GM12878 (cell line): Measurements from ENCODE around the gene NFATC2. TPM values are rescaled to one million over a fixed set of nuclear protein-coding genes. Genes with fewer than 3 reads are reported as not detected.

Experiments used
- ATAC-seq: fragments of 200-7000 bp; cut with Tn5 transposase; 3 replicates; pipeline ENCODE4 v1.9.1; 2020; ENCODE audit warnings: mild to moderate bottlenecking, moderate library complexity
- BruUV-seq: library from RNA; stranded (reverse); fragments of 400-500 nt; replicated peaks from 2 replicates; lab custom pipeline; 2021; lab: Mats Ljungman, UMichigan
- CTCF ChIA-PET: fragments of 300-600 bp; sonication (Branson Sonifier 250); formaldehyde crosslinking; extraction: SDS; loops from one replicate; lab custom pipeline; 2021; ENCODE audit warnings: inconsistent platforms; lab: Yijun Ruan, JAX
- POLR2A ChIA-PET: fragments of 350-600 bp; formaldehyde crosslinking; extraction: SDS; loops from one replicate; lab custom pipeline; 2021; ENCODE audit warnings: inconsistent platforms; lab: Charles Lee
- RAD21 ChIA-PET: fragments of 300-600 bp; sonication (Branson Sonifier 250); formaldehyde crosslinking; loops from one replicate; lab custom pipeline; 2023; ENCODE audit warnings: antibody characterized with exemption; ENCODE audit not compliant: unreplicated experiment; lab: Charles Lee
- SMC1A ChIA-PET: fragments of 300-600 bp; sonication (Branson Sonifier 250); formaldehyde crosslinking; loops from one replicate; lab custom pipeline; 2023; ENCODE audit not compliant: unreplicated experiment, uncharacterized antibody; lab: Charles Lee
- DNase-seq: peaks from one replicate; pipeline ENCODE4 v3.0.0-alpha.2; 2011; ENCODE audit warnings: low read depth, low spot score
- FAIRE-seq: peaks from 3 replicates; lab custom pipeline; 2011; peaks lifted over from hg19 to GRCh38; lab: Jason Lieb, UNC
- H2AFZ ChIP-seq: 2 replicates; pipeline ENCODE4 v1.6.0; 2011; ENCODE audit warnings: low read depth, low read length, control low read depth; ENCODE audit not compliant: control insufficient read depth
- H3K27ac ChIP-seq: 2 replicates; pipeline ENCODE4 v1.5.1; 2011; ENCODE audit warnings: control low read depth; ENCODE audit not compliant: control insufficient read depth, insufficient read depth
- H3K27me3 ChIP-seq, 2 experiments: replicated peaks in 1 of 2; 2 replicates each; pipeline versions ENCODE4 v1.6.0 to v1.6.1; 2011; ENCODE audit warnings: low read length in 1 of 2; ENCODE audit not compliant: control insufficient read depth in 2 of 2, insufficient read depth in 2 of 2
- H3K36me3 ChIP-seq, 2 experiments: 2 replicates each; pipeline ENCODE4 v1.5.1; 2011; ENCODE audit warnings: low read length in 1 of 2; ENCODE audit not compliant: control insufficient read depth in 2 of 2, insufficient read depth in 2 of 2
- H3K4me1 ChIP-seq: 2 replicates; pipeline ENCODE4 v1.6.1; 2011; ENCODE audit warnings: mild to moderate bottlenecking, low read length, moderate library complexity, mixed read lengths; ENCODE audit not compliant: control insufficient read depth, insufficient read depth
- H3K4me2 ChIP-seq: 2 replicates; pipeline ENCODE4 v1.6.0; 2011; ENCODE audit warnings: control low read depth; ENCODE audit not compliant: control insufficient read depth, insufficient read depth
- H3K4me3 ChIP-seq: fragments of 200-600 bp; sonication (generic); 2 replicates; pipeline ENCODE4 v1.5.1; 2016
- H3K79me2 ChIP-seq: 2 replicates; pipeline ENCODE4 v1.6.0; 2011; ENCODE audit warnings: low read length; ENCODE audit not compliant: control insufficient read depth, insufficient read depth
- H3K9ac ChIP-seq: 2 replicates; pipeline ENCODE4 v1.8.0; 2011; ENCODE audit warnings: low read length, control low read depth, mixed read lengths; ENCODE audit not compliant: control insufficient read depth, insufficient read depth
- H3K9me3 ChIP-seq: replicated peaks from 3 replicates; pipeline ENCODE4 v1.5.1; 2011; ENCODE audit warnings: mild to moderate bottlenecking, low read length; ENCODE audit not compliant: control insufficient read depth, insufficient read depth
- H4K20me1 ChIP-seq: 2 replicates; pipeline ENCODE4 v1.6.0; 2011; ENCODE audit not compliant: control insufficient read depth, insufficient read depth
- BMI1 ChIP-seq: fragments of 450-650 bp; IDR thresholded peaks from 2 replicates; pipeline ENCODE4 v1.6.1; 2016; ENCODE audit warnings: mild to moderate bottlenecking, moderate library complexity, borderline replicate concordance
- GATAD2B ChIP-seq: fragments of 450-650 bp; conservative IDR thresholded peaks from 2 replicates; pipeline ENCODE4 v1.6.1; 2017; ENCODE audit warnings: low read depth, mild to moderate bottlenecking, moderate library complexity
- HDGF ChIP-seq: fragments of 450-650 bp; IDR thresholded peaks from 2 replicates; pipeline ENCODE4 v1.6.1; 2016; ENCODE audit warnings: antibody characterized with exemption
- KLF5 ChIP-seq: fragments of 450-650 bp; IDR thresholded peaks from 2 replicates; pipeline ENCODE4 v1.6.1; 2014; ENCODE audit warnings: mild to moderate bottlenecking; ENCODE audit not compliant: partially characterized antibody
- MYB ChIP-seq: fragments of 150-350 bp; IDR thresholded peaks from 2 replicates; pipeline ENCODE4 v1.6.1; 2014; ENCODE audit warnings: mild to moderate bottlenecking, low read depth, low read length, borderline replicate concordance
- NBN ChIP-seq: fragments of 450-650 bp; IDR thresholded peaks from 2 replicates; pipeline ENCODE4 v1.6.1; 2016
- RBBP5 ChIP-seq: fragments of 200-600 bp; sonication (generic); conservative IDR thresholded peaks from 2 replicates; pipeline ENCODE4 v1.6.1; 2016
- SMAD5 ChIP-seq: IDR thresholded peaks from 2 replicates; pipeline ENCODE4 v1.6.1; 2016; ENCODE audit warnings: antibody characterized with exemption, low read depth
- STAT1 ChIP-seq: fragments of 450-650 bp; conservative IDR thresholded peaks from 2 replicates; pipeline ENCODE4 v1.6.1; 2014; ENCODE audit warnings: antibody characterized with exemption, mild to moderate bottlenecking
- ZNF217 ChIP-seq: fragments of 450-650 bp; IDR thresholded peaks from 2 replicates; pipeline ENCODE4 v1.6.1; 2017; ENCODE audit warnings: antibody characterized with exemption, mild to moderate bottlenecking
- WGBS: methylation state at CpG from one replicate; pipeline ENCODE4 v1.1.6; 2016; ENCODE audit warnings: low lambda C conversion rate; ENCODE audit not compliant: insufficient replicate concordance, insufficient coverage; ENCODE audit errors: missing lambda C conversion rate; 5-methylcytosine and 5-hydroxymethylcytosine counted together
- in situ Hi-C: fragments of 300-500 bp; cut with MboI; formaldehyde crosslinking; loops from 9 replicates; pipeline ENCODE4 v1.14.3; 2018; ENCODE audit warnings: mixed read lengths
- intact Hi-C: fragments of 100-400 bp; cut with micrococcal nuclease; formaldehyde crosslinking; loops from one replicate; pipeline ENCODE4 v1.14.2; 2022; ENCODE audit not compliant: unreplicated experiment
- polyA plus RNA-seq, 11 experiments: library from polyadenylated mRNA; depleted of rRNA in 4 of 11; unstranded in 6 of 11; stranded (reverse) in 5 of 11; fragments of >200 nt; fragmentation: Nextera tagmentation in 4 of 11; fragmentation: Illumina TruSeq in 1 of 11; extraction: Ambion mirVana in 4 of 11; extraction: Trizol in 1 of 11; gene quantifications; 1 replicate in 1 of 11; 2 replicates in 10 of 11; pipeline versions ENCODE4 v1.2.1 to v1.2.3, GENCODE V29; 2011 to 2016; ENCODE audit warnings: inconsistent platforms in 2 of 11, missing spikeins in 2 of 11, low read depth in 1 of 11
- total RNA-seq, 4 experiments: library from RNA; depleted of rRNA in 3 of 4; stranded (reverse); fragments of >200 nt in 3 of 4; fragmentation: Illumina TruSeq in 1 of 4; extraction: Trizol in 1 of 4; gene quantifications; 2 replicates each; pipeline versions ENCODE4 v1.2.1 to v1.2.3, GENCODE V29; 2013 to 2021
- TF ChIP-seq, protein P1 (sequence below): IDR thresholded peaks from 2 replicates; pipeline ENCODE4 v1.6.1; 2011; ENCODE audit warnings: low read depth, mild to moderate bottlenecking, low read length, moderate library complexity, borderline replicate concordance; ENCODE audit errors: extremely low read depth
- TF ChIP-seq, protein P2 (sequence below): IDR thresholded peaks from 2 replicates; pipeline ENCODE4 v1.6.1; 2012; ENCODE audit warnings: improper control_type of control experiment, low read depth, low read length; ENCODE audit not compliant: insufficient replicate concordance
- TF ChIP-seq, protein P3 (sequence below): fragments of 450-650 bp; formaldehyde crosslinking; IDR thresholded peaks from 2 replicates; pipeline ENCODE4 v1.4.0; 2022; ENCODE audit warnings: mild to moderate bottlenecking, moderate library complexity

NFATC2 gene
- total and polyA plus RNA-seq, 10 of the 15 experiments (the other 5 are each of a cell fraction or from before 2014, with no cell fraction given) = 3.3 to 20.0 (median 7.3) TPM

DNA sequence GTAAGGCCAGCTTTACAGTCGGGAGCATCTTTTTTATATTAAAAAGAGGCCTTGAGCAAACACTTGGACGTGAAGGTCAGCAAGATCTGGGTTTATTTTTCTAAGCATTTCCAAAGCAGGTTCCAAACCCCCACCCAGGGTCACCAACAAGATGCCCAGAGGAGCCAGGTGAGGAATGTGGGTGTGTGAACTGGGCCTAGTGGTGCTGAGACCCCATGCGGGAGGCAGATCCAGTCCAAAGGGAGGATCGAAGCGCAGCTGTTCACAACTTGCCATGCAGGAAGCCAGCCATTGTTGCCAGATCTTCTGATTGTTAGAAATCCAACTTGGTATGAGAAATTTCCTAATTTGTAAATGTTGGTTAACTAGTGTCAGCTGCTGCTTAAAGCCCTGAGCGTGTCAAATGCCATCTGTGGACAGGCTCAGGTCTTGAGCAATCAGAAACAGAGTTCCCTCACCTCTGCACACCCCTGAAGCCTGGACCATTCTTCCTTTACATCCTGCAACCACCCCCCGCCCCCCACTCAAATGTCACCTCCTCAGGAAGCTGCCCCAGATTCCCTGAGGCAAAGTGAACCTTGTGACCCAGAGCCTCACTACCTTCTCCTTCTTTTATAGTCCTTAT lies 46.5 kb downstream of the NFATC2 start (continued):
- TF ChIP-seq, protein P1, sequence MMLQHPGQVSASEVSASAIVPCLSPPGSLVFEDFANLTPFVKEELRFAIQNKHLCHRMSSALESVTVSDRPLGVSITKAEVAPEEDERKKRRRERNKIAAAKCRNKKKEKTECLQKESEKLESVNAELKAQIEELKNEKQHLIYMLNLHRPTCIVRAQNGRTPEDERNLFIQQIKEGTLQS = no peak
- TF ChIP-seq STAT1 (no peak), BMI1 (no peak)

DNA sequence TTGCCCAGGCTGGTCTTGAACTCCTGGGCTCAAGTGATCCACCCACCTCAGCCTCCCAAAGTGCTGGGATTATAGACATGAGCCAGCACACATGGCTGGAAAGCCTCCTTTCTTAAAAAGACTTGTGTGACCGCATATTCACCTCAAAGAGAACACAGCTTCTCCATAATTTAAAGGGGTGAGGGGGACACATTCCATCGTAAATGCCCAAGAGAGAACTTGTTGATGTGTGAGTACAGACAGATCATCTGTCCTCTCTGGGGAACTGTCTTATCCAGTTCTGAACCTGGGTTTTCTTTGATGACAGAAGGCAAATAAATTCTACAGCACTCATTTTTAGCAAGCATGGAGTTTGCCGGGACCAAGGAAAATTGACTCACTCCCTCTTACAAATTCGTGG lies 47.2 kb downstream of the NFATC2 start:
- in situ Hi-C loops = no loop called here
- ChIA-PET SMC1A (interaction anchor here (1.1 to 1.8 kb wide), 3 partner anchors 14 to 109 kb away, joined by 3 to 5 read pairs (median 3); no protein-coding TSS in a partner anchor), POLR2A (no interaction called here), CTCF (interaction anchor here (1.2 kb wide), 1 partner anchor 15 kb away, joined by 3 read pairs; no protein-coding TSS in a partner anchor), RAD21 (no interaction called here)
- H3K9ac ChIP-seq = no peak overlapping the region
- peaks cover 5 to 11% of the 10 kb centered on the region in 2 experiments; a peak in 2 of 4 replicates for H3K36me3 ChIP-seq
- H3K27ac ChIP-seq = no peak overlapping the region
- 62% methylated on average over 4 of the region's 4 CpGs for WGBS
- ATAC-seq = no peak
- DNase-seq = no peak
- H3K27me3 ChIP-seq = no peaks in the 10 kb centered on the region
- H3K79me2 ChIP-seq = peaks cover 12% of the 10 kb centered on the region
- H3K4me3 ChIP-seq = no peak overlapping the region
- no peak overlapping the region for H2AFZ ChIP-seq
- no peaks in the 10 kb centered on the region for H4K20me1 ChIP-seq
- H3K4me2 ChIP-seq = no peak overlapping the region
- H3K9me3 ChIP-seq = no peaks in the 10 kb centered on the region
- no peak for TF ChIP-seq ZNF217
- TF ChIP-seq, protein P2, sequence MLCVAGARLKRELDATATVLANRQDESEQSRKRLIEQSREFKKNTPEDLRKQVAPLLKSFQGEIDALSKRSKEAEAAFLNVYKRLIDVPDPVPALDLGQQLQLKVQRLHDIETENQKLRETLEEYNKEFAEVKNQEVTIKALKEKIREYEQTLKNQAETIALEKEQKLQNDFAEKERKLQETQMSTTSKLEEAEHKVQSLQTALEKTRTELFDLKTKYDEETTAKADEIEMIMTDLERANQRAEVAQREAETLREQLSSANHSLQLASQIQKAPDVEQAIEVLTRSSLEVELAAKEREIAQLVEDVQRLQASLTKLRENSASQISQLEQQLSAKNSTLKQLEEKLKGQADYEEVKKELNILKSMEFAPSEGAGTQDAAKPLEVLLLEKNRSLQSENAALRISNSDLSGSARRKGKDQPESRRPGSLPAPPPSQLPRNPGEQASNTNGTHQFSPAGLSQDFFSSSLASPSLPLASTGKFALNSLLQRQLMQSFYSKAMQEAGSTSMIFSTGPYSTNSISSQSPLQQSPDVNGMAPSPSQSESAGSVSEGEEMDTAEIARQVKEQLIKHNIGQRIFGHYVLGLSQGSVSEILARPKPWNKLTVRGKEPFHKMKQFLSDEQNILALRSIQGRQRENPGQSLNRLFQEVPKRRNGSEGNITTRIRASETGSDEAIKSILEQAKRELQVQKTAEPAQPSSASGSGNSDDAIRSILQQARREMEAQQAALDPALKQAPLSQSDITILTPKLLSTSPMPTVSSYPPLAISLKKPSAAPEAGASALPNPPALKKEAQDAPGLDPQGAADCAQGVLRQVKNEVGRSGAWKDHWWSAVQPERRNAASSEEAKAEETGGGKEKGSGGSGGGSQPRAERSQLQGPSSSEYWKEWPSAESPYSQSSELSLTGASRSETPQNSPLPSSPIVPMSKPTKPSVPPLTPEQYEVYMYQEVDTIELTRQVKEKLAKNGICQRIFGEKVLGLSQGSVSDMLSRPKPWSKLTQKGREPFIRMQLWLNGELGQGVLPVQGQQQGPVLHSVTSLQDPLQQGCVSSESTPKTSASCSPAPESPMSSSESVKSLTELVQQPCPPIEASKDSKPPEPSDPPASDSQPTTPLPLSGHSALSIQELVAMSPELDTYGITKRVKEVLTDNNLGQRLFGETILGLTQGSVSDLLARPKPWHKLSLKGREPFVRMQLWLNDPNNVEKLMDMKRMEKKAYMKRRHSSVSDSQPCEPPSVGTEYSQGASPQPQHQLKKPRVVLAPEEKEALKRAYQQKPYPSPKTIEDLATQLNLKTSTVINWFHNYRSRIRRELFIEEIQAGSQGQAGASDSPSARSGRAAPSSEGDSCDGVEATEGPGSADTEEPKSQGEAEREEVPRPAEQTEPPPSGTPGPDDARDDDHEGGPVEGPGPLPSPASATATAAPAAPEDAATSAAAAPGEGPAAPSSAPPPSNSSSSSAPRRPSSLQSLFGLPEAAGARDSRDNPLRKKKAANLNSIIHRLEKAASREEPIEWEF = no peak
- no peak for TF ChIP-seq RBBP5
- no peak for TF ChIP-seq HDGF
- TF ChIP-seq SMAD5 = no peak
- no peak for TF ChIP-seq KLF5
- TF ChIP-seq NBN = no peak
- no peak for TF ChIP-seq MYB
- TF ChIP-seq, protein P3, sequence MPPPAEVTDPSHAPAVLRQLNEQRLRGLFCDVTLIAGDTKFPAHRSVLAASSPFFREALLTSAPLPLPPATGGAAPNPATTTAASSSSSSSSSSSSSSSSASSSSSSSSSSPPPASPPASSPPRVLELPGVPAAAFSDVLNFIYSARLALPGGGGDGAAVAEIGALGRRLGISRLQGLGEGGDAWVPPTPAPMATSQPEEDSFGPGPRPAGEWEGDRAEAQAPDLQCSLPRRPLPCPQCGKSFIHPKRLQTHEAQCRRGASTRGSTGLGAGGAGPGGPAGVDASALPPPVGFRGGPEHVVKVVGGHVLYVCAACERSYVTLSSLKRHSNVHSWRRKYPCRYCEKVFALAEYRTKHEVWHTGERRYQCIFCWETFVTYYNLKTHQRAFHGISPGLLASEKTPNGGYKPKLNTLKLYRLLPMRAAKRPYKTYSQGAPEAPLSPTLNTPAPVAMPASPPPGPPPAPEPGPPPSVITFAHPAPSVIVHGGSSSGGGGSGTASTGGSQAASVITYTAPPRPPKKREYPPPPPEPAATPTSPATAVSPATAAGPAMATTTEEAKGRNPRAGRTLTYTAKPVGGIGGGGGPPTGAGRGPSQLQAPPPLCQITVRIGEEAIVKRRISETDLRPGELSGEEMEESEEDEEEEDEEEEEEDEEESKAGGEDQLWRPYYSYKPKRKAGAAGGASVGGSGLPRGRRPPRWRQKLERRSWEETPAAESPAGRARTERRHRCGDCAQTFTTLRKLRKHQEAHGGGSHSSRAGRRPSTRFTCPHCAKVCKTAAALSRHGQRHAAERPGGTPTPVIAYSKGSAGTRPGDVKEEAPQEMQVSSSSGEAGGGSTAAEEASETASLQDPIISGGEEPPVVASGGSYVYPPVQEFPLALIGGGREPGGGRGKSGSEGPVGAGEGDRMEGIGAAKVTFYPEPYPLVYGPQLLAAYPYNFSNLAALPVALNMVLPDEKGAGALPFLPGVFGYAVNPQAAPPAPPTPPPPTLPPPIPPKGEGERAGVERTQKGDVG (CRISPR knock-in tag) = no peak
- TF ChIP-seq GATAD2B = no peak
- intact Hi-C loops = no loop called here
- H3K4me1 ChIP-seq = peaks cover 45% of the 10 kb centered on the region
- BruUV-seq = no TSS peak
- no peak for FAIRE-seq
